ENCODE data around the gene TBC1D5.

GRCh38 chr3:17714473-17714872 lies 28.0 kb downstream of the TBC1D5 start:
- TF ChIP-seq, protein P1, sequence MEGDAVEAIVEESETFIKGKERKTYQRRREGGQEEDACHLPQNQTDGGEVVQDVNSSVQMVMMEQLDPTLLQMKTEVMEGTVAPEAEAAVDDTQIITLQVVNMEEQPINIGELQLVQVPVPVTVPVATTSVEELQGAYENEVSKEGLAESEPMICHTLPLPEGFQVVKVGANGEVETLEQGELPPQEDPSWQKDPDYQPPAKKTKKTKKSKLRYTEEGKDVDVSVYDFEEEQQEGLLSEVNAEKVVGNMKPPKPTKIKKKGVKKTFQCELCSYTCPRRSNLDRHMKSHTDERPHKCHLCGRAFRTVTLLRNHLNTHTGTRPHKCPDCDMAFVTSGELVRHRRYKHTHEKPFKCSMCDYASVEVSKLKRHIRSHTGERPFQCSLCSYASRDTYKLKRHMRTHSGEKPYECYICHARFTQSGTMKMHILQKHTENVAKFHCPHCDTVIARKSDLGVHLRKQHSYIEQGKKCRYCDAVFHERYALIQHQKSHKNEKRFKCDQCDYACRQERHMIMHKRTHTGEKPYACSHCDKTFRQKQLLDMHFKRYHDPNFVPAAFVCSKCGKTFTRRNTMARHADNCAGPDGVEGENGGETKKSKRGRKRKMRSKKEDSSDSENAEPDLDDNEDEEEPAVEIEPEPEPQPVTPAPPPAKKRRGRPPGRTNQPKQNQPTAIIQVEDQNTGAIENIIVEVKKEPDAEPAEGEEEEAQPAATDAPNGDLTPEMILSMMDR (IDR thresholded peaks at IDR 0.05), result no peak
- no peak for TF ChIP-seq POLR2A (IDR thresholded peaks at IDR 0.05)
